Measurements from ENCODE around the gene TSPEAR. TPM values are rescaled to one million over a fixed set of nuclear protein-coding genes. Genes with fewer than 3 reads are reported as not detected.

Gene TSPEAR
- total RNA-seq, 1 experiment from 2014 or later: not detected

DNA sequence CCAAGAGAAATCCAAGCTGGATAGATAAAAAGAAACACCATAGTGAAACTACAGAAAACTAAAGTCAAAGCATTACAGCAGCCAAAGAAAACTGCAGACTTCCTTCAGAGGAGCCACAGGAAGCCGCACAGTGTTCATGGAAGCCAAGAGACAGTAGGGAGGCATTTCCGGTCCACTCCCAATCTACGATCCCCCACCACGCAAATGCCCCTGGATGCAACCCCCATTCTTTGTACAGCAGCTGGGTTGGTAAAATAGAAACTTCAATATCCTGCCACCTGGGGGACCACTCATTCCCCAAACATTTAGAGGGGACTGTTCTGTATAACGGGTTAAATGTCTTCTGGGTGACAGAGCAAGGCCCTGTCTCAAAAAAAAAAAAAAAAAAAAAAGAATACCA is 43.9 kb upstream of the TSPEAR start:
- intact Hi-C loops (cut with micrococcal nuclease): no loop called here
- ChIA-PET POLR2A (interaction anchor here (0.7 kb wide), 1 partner anchor 335 kb away, joined by 3 read pairs; no protein-coding TSS in a partner anchor), CTCF (interaction anchor here (0.6 to 1.2 kb wide), 4 partner anchors 13 to 244 kb away, joined by 3 to 12 read pairs (median 3); no protein-coding TSS in a partner anchor)
- Mint-ChIP-seq H3K36me3 (ENCODE audit: insufficient read depth, unreplicated experiment) (no peaks in the 10 kb centered on the region), H3K27me3 (ENCODE audit: insufficient read depth, unreplicated experiment) (peaks cover 9% of the 10 kb centered on the region), H3K4me1 (ENCODE audit: insufficient read depth, unreplicated experiment) (peaks cover 10% of the 10 kb centered on the region), H3K4me3 (ENCODE audit: unreplicated experiment) (no peak overlapping the region), H3K27ac (ENCODE audit: low read depth, unreplicated experiment) (no peak overlapping the region), H3K9me3 (ENCODE audit: unreplicated experiment) (no peaks in the 10 kb centered on the region)
- BruUV-seq (replicated peaks): no TSS peak
- TF ChIP-seq, protein P1, sequence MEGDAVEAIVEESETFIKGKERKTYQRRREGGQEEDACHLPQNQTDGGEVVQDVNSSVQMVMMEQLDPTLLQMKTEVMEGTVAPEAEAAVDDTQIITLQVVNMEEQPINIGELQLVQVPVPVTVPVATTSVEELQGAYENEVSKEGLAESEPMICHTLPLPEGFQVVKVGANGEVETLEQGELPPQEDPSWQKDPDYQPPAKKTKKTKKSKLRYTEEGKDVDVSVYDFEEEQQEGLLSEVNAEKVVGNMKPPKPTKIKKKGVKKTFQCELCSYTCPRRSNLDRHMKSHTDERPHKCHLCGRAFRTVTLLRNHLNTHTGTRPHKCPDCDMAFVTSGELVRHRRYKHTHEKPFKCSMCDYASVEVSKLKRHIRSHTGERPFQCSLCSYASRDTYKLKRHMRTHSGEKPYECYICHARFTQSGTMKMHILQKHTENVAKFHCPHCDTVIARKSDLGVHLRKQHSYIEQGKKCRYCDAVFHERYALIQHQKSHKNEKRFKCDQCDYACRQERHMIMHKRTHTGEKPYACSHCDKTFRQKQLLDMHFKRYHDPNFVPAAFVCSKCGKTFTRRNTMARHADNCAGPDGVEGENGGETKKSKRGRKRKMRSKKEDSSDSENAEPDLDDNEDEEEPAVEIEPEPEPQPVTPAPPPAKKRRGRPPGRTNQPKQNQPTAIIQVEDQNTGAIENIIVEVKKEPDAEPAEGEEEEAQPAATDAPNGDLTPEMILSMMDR (IDR thresholded peaks at IDR 0.05; ENCODE audit: unreplicated experiment): peak; percentile 25
- DNase-seq (ENCODE audit: unreplicated experiment): peak; percentile 21

DNA sequence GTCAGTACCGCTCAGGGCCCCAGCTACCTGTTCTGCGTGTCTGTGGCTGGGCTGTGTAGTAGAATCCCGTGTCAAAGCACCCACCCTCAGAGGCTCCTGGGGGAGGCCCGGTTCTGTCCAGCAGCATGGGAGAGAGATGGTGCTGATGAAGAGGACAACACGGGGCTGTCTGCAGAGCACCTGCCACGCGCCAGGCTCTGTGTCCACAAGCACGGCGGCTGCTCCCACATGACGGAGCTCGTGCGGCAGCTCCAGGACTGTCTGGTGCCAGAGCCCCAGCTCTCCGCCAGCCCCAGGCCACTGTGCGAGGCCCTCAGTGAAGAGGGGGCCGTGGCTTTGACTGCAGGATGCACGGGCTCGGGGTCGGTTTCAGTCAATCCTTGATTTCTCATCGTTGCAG is 42.0 kb upstream of the TSPEAR start:
- POLR2A ChIA-PET: interaction anchor here (1.0 kb wide), 2 partner anchors 11 to 12 kb away, joined by 3 read pairs; no protein-coding TSS in a partner anchor
- intact Hi-C loops (cut with micrococcal nuclease): no loop called here
- no TSS peak for BruUV-seq (replicated peaks)

DNA sequence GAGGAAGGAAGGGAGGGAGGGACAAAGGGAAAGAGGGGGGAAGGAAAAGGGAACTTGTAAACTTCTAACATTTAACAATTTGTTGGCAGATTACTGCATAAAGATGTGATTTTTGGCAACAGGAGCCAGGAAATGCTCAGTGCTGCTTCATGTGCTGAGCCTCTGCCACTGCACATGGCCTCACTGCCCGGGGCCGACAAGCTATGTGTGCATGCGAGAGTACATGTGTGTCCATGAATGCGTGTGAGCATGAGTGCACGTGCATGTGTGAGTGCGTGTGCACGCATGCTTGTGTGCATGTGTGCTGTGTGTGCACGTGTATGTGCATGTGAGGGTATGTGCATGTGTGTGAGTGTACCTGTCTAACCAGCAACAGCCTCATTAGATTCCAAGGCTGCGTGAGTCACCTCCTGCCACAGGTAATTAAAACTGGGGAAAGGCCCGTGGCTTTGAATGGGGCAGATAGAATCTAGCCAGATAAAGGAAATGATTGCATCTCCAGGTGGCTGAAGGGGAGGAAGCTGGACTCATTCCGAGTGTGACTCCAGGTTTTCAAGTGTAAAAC is 41.4 kb upstream of the TSPEAR start:
- H3K9me3 Mint-ChIP-seq (ENCODE audit: unreplicated experiment): no peaks in the 10 kb centered on the region
- H3K27ac Mint-ChIP-seq (ENCODE audit: low read depth, unreplicated experiment): no peak overlapping the region
- no peak overlapping the region for H3K4me3 Mint-ChIP-seq (ENCODE audit: unreplicated experiment)
- no peaks in the 10 kb centered on the region for H3K36me3 Mint-ChIP-seq (ENCODE audit: insufficient read depth, unreplicated experiment)
- TF ChIP-seq, protein P1 (IDR thresholded peaks at IDR 0.05; ENCODE audit: unreplicated experiment): peak; percentile 12
- H3K4me1 Mint-ChIP-seq (ENCODE audit: insufficient read depth, unreplicated experiment): peaks cover 10% of the 10 kb centered on the region
- DNase-seq (ENCODE audit: unreplicated experiment): peak; percentile 71
- no TSS peak for BruUV-seq (replicated peaks)
- ChIA-PET CTCF (interaction anchor here (0.7 to 1.7 kb wide), 3 partner anchors 10 to 57 kb away, joined by 3 to 6 read pairs (median 3); no protein-coding TSS in a partner anchor), POLR2A (no interaction called here)
- intact Hi-C loops (cut with micrococcal nuclease): no loop called here
- peaks cover 9% of the 10 kb centered on the region for H3K27me3 Mint-ChIP-seq (ENCODE audit: insufficient read depth, unreplicated experiment)

More for the DNA sequence above, 42.0 kb upstream of the TSPEAR start:
- Mint-ChIP-seq H3K4me3 (ENCODE audit: unreplicated experiment) (no peak overlapping the region), H3K36me3 (ENCODE audit: insufficient read depth, unreplicated experiment) (no peaks in the 10 kb centered on the region), H3K27ac (ENCODE audit: low read depth, unreplicated experiment) (no peak overlapping the region), H3K27me3 (ENCODE audit: insufficient read depth, unreplicated experiment) (peaks cover 9% of the 10 kb centered on the region), H3K4me1 (ENCODE audit: insufficient read depth, unreplicated experiment) (peaks cover 10% of the 10 kb centered on the region), H3K9me3 (ENCODE audit: unreplicated experiment) (no peaks in the 10 kb centered on the region)
- CTCF ChIA-PET: interaction anchor here (1.0 to 1.7 kb wide), 3 partner anchors 10 to 47 kb away, joined by 3 to 6 read pairs (median 3); no protein-coding TSS in a partner anchor
- DNase-seq (ENCODE audit: unreplicated experiment): no peak
- TF ChIP-seq, protein P1 (IDR thresholded peaks at IDR 0.05; ENCODE audit: unreplicated experiment): no peak

DNA sequence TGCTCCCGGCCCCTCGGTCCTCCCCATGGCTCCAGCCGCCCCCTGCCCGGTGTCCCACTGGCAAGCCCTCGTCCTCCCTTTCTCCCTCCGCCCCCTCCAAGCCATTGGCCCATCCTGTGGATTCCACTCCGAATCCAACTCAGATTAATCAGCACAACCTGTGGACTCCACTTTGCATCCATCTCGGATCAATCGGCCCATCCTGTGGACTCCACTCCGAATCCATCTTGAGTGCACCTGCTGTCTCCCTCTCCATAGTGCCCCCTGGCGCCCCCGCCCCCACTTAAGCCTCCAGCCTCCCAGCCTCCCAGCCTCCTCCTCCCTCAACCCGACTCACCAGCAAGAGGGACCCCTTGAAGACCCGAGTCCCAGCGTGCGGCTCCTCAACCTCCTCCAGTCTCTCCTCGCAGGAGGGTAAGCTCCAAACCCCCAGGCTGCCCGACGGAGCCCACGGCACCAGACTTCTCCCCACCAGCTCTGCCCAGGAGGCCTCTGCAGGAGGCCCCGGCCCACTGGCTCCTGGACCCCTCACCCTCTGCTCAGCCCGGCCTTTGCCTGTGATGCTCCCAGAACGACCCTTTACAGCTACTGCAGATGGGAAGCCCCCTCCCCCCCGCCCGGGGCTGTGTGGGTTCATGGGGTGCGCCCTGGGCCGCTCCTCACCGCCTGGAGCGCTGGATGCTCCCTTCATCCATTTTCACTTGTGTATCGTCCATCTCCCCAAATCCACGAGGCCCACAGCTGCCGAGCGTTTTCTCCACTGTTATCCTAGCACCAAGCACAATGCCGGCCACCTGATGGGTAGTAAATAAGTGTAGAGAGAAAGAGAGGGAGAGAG is 40.6 kb upstream of the TSPEAR start:
- no peak for DNase-seq (ENCODE audit: unreplicated experiment)
- ChIA-PET CTCF (interaction anchor here (0.6 to 1.3 kb wide), 3 partner anchors 41 to 326 kb away, joined by 3 read pairs; no protein-coding TSS in a partner anchor), POLR2A (no interaction called here)
- Mint-ChIP-seq H3K9me3 (ENCODE audit: unreplicated experiment) (no peaks in the 10 kb centered on the region), H3K4me3 (ENCODE audit: unreplicated experiment) (no peak overlapping the region), H3K27me3 (ENCODE audit: insufficient read depth, unreplicated experiment) (peaks cover 9% of the 10 kb centered on the region), H3K4me1 (ENCODE audit: insufficient read depth, unreplicated experiment) (peaks cover 10% of the 10 kb centered on the region), H3K27ac (ENCODE audit: low read depth, unreplicated experiment) (no peak overlapping the region), H3K36me3 (ENCODE audit: insufficient read depth, unreplicated experiment) (no peaks in the 10 kb centered on the region)
- BruUV-seq (replicated peaks): no TSS peak
- TF ChIP-seq, protein P1 (IDR thresholded peaks at IDR 0.05; ENCODE audit: unreplicated experiment): no peak
- intact Hi-C loops (cut with micrococcal nuclease): no loop called here
